NT2/D1 (cell line): ENCODE measurements around the gene PPP1R13L.

Source experiments
- SUZ12 ChIP-seq: IDR thresholded peaks from 2 replicates; pipeline ENCODE4 v1.6.1; 2011; ENCODE audit not compliant: insufficient read length, insufficient read depth; ENCODE audit errors: extremely low read depth
- YY1 ChIP-seq: IDR thresholded peaks from 2 replicates; pipeline ENCODE4 v1.6.1; 2011; ENCODE audit not compliant: insufficient read length, insufficient read depth
- ZNF274 ChIP-seq: IDR thresholded peaks from 2 replicates; pipeline ENCODE4 v1.6.1; 2011; ENCODE audit warnings: mild to moderate bottlenecking, low read depth, low read length

DNA sequence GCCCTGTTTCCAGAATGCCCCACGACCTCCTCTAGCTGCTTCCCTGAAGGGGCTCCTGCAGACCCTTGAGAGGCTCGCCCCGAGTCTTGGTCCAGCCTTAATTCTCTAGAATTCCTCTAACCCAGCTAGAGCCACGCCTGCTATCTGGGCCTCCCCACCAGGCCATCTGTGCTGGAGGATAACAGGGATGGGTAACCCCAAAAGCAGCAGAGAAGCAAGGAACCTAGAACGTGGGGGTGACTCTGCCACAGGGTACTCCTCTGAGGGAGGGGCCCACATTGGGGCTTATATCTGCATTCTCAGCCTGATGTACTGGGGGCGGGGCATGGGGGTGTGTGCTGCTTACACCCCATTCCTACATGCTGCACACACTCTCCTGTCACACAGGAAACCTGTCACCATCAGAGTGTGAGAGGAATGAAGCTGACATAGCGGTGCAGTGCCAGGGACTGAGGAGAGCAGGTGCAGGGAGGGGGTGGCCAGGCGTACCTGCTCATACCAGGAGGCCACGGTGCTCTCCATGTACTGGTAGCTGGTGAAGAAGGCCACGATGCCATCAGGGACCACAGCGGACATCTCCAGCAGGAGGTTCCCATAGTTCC, 50.5 kb downstream of the PPP1R13L start:
- TF ChIP-seq YY1 (no peak), ZNF274 (no peak), SUZ12 (no peak)
